ENCODE results near the gene COL4A2.

COL4A2 gene

DNA sequence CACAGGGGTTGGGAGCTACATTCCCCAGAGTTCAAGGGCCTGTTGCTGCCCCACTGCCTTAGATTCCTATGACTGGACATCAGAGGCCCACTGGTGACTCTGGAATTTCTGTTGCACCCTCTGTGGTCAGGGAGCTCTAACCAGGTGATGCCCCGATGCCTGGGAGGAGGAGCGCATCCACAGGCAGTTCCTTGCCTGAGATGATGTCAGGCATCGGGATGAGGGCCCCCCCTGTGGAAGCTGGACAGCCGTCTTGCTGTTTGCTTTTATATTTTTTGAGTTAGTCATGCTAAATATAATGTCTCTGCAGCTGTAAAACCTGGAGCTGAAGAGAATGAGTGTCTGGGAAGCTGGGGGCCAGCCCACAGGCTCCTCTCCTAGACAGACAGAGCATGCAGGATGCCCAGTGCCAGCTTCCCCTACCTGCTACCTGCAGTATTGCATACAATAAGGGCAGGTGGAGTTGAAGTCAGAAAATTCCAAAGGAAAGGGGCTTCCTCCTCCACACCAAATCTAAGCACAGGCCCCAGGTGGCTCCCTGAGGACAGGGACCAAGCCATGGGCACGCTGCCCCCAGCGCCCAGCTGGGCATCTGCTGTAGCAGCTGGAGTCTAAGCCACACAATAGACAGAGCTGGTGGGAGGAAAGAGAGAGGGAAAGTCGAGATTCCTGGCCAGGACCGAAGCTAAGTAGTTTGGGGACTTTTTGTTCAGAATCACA is 16.2 kb downstream of the COL4A2 start:
- H3K36me3 ChIP-seq (ENCODE audit: control insufficient read depth, insufficient read depth, low read length), result no peaks in the 10 kb centered on the region
- H3K4me3 ChIP-seq (ENCODE audit: low read length), result no peak overlapping the region
- no peaks in the 10 kb centered on the region for H3K27me3 ChIP-seq (ENCODE audit: control insufficient read depth, insufficient read depth, low read length)
- peak overlapping the region; percentile 75 for H3K27ac ChIP-seq (ENCODE audit: low read depth, low read length)
- no peak overlapping the region for H3K9ac ChIP-seq (ENCODE audit: low read length)
- H3K4me1 ChIP-seq (ENCODE audit: control insufficient read depth, insufficient read depth, low read length), result peaks cover 69% of the 10 kb centered on the region

GRCh38 chr13:110324026-110324749 is 17.1 kb downstream of the COL4A2 start:
- H3K27ac ChIP-seq (ENCODE audit: low read depth, low read length), result peak overlapping the region; percentile 50

GRCh38 chr13:110326263-110326904 is 19.3 kb downstream of the COL4A2 start:
- Histone ChIP-seq H3K9ac (ENCODE audit: low read length) (no peak overlapping the region), H3K4me1 (ENCODE audit: control insufficient read depth, insufficient read depth, low read length) (peaks cover 76% of the 10 kb centered on the region), H3K27ac (ENCODE audit: low read depth, low read length) (peak overlapping the region; percentile 25)

More at GRCh38 chr13:110324026-110324749, 17.1 kb downstream of the COL4A2 start:
- H3K4me1 ChIP-seq (ENCODE audit: control insufficient read depth, insufficient read depth, low read length), result peaks cover 68% of the 10 kb centered on the region
- H3K27me3 ChIP-seq (ENCODE audit: control insufficient read depth, insufficient read depth, low read length), result no peaks in the 10 kb centered on the region
- H3K4me3 ChIP-seq (ENCODE audit: low read length), result no peak overlapping the region
- H3K9ac ChIP-seq (ENCODE audit: low read length), result no peak overlapping the region
- no peaks in the 10 kb centered on the region for H3K36me3 ChIP-seq (ENCODE audit: control insufficient read depth, insufficient read depth, low read length)

GRCh38 chr13:110327051-110327721 is 20.1 kb downstream of the COL4A2 start:
- Histone ChIP-seq H3K27ac (ENCODE audit: low read depth, low read length) (peak overlapping the region; percentile 25), H3K36me3 (ENCODE audit: control insufficient read depth, insufficient read depth, low read length) (no peaks in the 10 kb centered on the region), H3K4me3 (ENCODE audit: low read length) (no peak overlapping the region), H3K27me3 (ENCODE audit: control insufficient read depth, insufficient read depth, low read length) (no peaks in the 10 kb centered on the region), H3K4me1 (ENCODE audit: control insufficient read depth, insufficient read depth, low read length) (peaks cover 71% of the 10 kb centered on the region), H3K9ac (ENCODE audit: low read length) (no peak overlapping the region)

More at GRCh38 chr13:110326263-110326904, 19.3 kb downstream of the COL4A2 start:
- Histone ChIP-seq H3K36me3 (ENCODE audit: control insufficient read depth, insufficient read depth, low read length) (no peaks in the 10 kb centered on the region), H3K27me3 (ENCODE audit: control insufficient read depth, insufficient read depth, low read length) (no peaks in the 10 kb centered on the region), H3K4me3 (ENCODE audit: low read length) (no peak overlapping the region)

DNA sequence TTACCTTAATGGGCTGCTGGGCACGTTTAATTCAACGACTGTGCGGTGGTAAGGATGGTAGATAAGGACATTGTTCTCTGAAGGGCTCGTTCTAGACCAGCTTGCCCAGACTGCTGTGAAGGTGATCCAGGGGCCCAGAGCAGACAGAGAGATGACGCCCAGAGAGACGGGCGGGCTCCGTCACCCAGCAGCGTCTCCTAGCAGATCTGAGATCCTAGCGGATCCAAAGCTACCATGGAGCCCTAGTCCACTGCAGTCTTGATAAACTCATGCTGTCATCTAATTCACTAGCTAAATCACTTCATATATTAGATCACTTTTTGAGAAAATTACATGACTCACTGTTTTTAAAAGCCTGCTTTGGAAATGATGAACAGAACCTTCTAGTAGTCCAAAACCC is 21.5 kb downstream of the COL4A2 start:
- H3K4me3 ChIP-seq (ENCODE audit: low read length), result no peak overlapping the region
- no peak overlapping the region for H3K9ac ChIP-seq (ENCODE audit: low read length)
- H3K36me3 ChIP-seq (ENCODE audit: control insufficient read depth, insufficient read depth, low read length), result peaks cover 3% of the 10 kb centered on the region
- H3K27ac ChIP-seq (ENCODE audit: low read depth, low read length), result peak overlapping the region; percentile 87
- H3K27me3 ChIP-seq (ENCODE audit: control insufficient read depth, insufficient read depth, low read length), result no peaks in the 10 kb centered on the region
- peaks cover 72% of the 10 kb centered on the region for H3K4me1 ChIP-seq (ENCODE audit: control insufficient read depth, insufficient read depth, low read length)

DNA sequence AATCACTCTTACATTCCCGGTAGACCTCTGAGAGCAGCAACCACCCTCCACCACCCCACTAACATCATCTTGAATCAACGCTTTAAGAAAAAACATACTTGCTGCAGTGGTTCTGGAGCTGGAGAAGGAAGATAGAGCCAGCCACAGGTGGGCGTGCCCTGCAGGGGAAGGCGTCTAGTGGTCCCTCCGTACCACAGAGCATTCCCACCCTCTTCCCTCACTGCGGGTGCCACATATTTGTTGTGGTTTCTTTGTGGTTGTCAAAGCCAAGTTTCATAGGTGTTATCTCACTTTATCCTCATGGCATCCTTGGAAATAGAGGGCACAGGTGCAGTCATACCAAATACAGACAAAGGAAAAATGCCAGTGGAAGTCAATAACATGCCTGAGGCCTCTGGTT is 22.2 kb downstream of the COL4A2 start:
- Histone ChIP-seq H3K27ac (ENCODE audit: low read depth, low read length) (peak overlapping the region; percentile 87), H3K4me3 (ENCODE audit: low read length) (no peak overlapping the region), H3K9ac (ENCODE audit: low read length) (no peak overlapping the region), H3K36me3 (ENCODE audit: control insufficient read depth, insufficient read depth, low read length) (peaks cover 3% of the 10 kb centered on the region), H3K4me1 (ENCODE audit: control insufficient read depth, insufficient read depth, low read length) (peaks cover 72% of the 10 kb centered on the region), H3K27me3 (ENCODE audit: control insufficient read depth, insufficient read depth, low read length) (no peaks in the 10 kb centered on the region)

DNA sequence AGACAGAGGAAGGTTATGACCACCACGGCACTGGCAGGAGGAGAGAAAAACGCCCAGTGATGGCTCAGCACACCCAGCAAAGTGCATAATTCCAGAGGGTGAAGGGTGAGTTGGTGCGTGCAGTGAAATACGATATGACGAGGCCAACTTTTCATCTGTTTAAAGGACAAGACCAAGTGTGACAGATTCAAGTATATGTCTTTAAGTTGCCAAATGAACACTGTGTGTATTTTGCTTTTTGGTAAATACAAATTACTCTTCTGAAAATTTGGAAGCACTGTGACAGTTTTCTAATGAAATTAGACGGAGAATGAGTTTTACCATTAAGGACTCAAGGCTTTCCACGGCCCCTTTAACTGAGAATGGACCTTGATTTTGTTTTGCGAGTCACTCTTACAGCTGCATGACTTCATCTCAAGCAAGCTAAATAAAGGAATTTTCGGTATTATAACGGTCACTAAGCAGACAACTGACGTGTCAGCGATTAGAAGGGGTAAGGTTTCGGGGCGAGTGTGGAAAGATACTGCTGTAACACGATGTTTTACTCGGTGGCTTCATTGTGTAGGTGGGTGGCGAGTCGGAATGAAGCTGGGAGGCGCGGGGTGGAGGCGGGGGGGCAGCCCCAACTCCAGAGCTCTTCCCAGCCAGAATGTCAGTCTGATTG is 22.8 kb downstream of the COL4A2 start:
- Histone ChIP-seq H3K4me3 (ENCODE audit: low read length) (peak overlapping the region; percentile 27), H3K9ac (ENCODE audit: low read length) (no peak overlapping the region), H3K27me3 (ENCODE audit: control insufficient read depth, insufficient read depth, low read length) (no peaks in the 10 kb centered on the region), H3K4me1 (ENCODE audit: control insufficient read depth, insufficient read depth, low read length) (peaks cover 72% of the 10 kb centered on the region), H3K27ac (ENCODE audit: low read depth, low read length) (peak overlapping the region; percentile 87), H3K36me3 (ENCODE audit: control insufficient read depth, insufficient read depth, low read length) (peaks cover 3% of the 10 kb centered on the region)

DNA sequence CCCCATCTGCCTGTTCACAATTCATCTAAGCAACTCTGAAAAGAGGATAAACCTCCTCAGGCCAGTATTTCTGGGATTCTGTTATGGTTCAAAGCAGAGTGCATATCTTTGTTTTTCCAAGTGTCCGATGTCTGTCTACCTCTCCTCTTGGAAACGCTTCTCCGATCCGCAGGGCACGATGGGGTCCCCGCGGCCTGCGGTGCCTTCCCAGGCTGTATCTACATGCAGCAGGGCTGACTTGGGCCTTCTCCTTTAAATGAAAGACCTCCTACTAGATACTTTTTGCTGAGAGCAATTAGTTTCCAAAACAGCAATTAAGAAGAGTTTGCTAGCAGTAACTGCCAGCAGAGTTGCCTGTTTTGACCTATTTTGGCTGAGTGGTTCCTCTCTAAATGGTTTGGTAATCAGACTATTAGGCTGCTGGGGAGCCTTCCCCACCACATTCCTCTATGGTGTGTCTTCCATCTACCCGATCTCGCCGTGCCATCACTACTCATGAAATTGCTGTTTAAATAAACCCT is 23.5 kb downstream of the COL4A2 start:
- Histone ChIP-seq H3K27me3 (ENCODE audit: control insufficient read depth, insufficient read depth, low read length) (no peaks in the 10 kb centered on the region), H3K4me3 (ENCODE audit: low read length) (peak overlapping the region; percentile 27), H3K36me3 (ENCODE audit: control insufficient read depth, insufficient read depth, low read length) (peaks cover 3% of the 10 kb centered on the region), H3K27ac (ENCODE audit: low read depth, low read length) (peak overlapping the region; percentile 87), H3K4me1 (ENCODE audit: control insufficient read depth, insufficient read depth, low read length) (peaks cover 68% of the 10 kb centered on the region), H3K9ac (ENCODE audit: low read length) (no peak overlapping the region)

DNA sequence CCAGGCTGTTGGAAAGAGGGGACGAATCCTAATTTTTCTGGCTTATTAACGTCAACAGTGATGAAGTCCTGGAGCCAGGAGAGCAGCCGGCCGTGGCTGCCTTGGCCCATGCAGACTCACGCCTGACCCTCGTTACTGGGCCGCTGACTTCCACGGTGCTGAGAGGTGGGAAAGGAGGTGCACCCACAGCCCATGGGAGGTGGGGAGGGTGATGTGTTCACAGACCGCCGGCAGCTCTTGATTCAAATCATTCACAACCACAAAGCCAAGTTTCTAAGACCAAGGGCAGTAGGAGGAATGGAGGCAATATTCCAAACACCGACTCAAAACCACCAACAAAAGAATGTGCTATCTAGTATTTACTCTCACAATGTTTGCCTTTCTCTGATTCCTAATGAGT is 24.3 kb downstream of the COL4A2 start:
- peaks cover 3% of the 10 kb centered on the region for H3K36me3 ChIP-seq (ENCODE audit: control insufficient read depth, insufficient read depth, low read length)
- no peak overlapping the region for H3K9ac ChIP-seq (ENCODE audit: low read length)
- H3K4me1 ChIP-seq (ENCODE audit: control insufficient read depth, insufficient read depth, low read length), result peaks cover 73% of the 10 kb centered on the region
- H3K27ac ChIP-seq (ENCODE audit: low read depth, low read length), result peak overlapping the region; percentile 87
- no peak overlapping the region for H3K4me3 ChIP-seq (ENCODE audit: low read length)
- no peaks in the 10 kb centered on the region for H3K27me3 ChIP-seq (ENCODE audit: control insufficient read depth, insufficient read depth, low read length)

- Histone ChIP-seq H3K36me3 (ENCODE audit: control insufficient read depth, insufficient read depth, low read length) (peaks cover 3% of the 10 kb centered on the region), H3K4me3 (ENCODE audit: low read length) (no peak overlapping the region), H3K4me1 (ENCODE audit: control insufficient read depth, insufficient read depth, low read length) (peaks cover 77% of the 10 kb centered on the region), H3K27ac (ENCODE audit: low read depth, low read length) (peak overlapping the region; percentile 87), H3K9ac (ENCODE audit: low read length) (no peak overlapping the region), H3K27me3 (ENCODE audit: control insufficient read depth, insufficient read depth, low read length) (no peaks in the 10 kb centered on the region)
Measured at GRCh38 chr13:110332750-110333149, 25.7 kb downstream of the COL4A2 start.

GRCh38 chr13:110333837-110334236 is 26.8 kb downstream of the COL4A2 start:
- Histone ChIP-seq H3K9ac (ENCODE audit: low read length) (no peak overlapping the region), H3K27ac (ENCODE audit: low read depth, low read length) (peak overlapping the region; percentile 87), H3K4me3 (ENCODE audit: low read length) (no peak overlapping the region), H3K27me3 (ENCODE audit: control insufficient read depth, insufficient read depth, low read length) (no peaks in the 10 kb centered on the region), H3K36me3 (ENCODE audit: control insufficient read depth, insufficient read depth, low read length) (peaks cover 3% of the 10 kb centered on the region), H3K4me1 (ENCODE audit: control insufficient read depth, insufficient read depth, low read length) (peaks cover 86% of the 10 kb centered on the region)
